HepG2 (cell line): ENCODE measurements around the gene RHBDF2. TPM values are rescaled to one million over a fixed set of nuclear protein-coding genes. Genes with fewer than 3 reads are reported as not detected.
A peak's percentile ranks its signal among the peaks of the same experiment; 100 is the strongest.

Source experiments
- ARNTL ChIP-seq: sonication (generic); formaldehyde crosslinking; IDR thresholded peaks from 2 replicates; pipeline ENCODE4 v1.4.0; 2020; ENCODE audit warnings: mild to moderate bottlenecking, missing genetic modification reagents
- ATAD3A ChIP-seq: sonication (generic); formaldehyde crosslinking; IDR thresholded peaks from 2 replicates; pipeline ENCODE4 v1.4.0; 2020; ENCODE audit warnings: missing genetic modification reagents
- ERF ChIP-seq: IDR thresholded peaks from 2 replicates; pipeline ENCODE4 v1.6.1; 2018; ENCODE audit warnings: missing biosample characterization, missing genetic modification reagents
- GATA4 ChIP-seq: sonication (generic); IDR thresholded peaks from 2 replicates; pipeline ENCODE4 v1.6.1; 2016; ENCODE audit warnings: antibody characterized with exemption, low read depth, borderline replicate concordance
- KAT7 ChIP-seq: IDR thresholded peaks from 2 replicates; pipeline ENCODE4 v1.6.1; 2018; ENCODE audit warnings: borderline replicate concordance, missing compliant biosample characterization
- KLF9 ChIP-seq: IDR thresholded peaks from 2 replicates; pipeline ENCODE4 v1.6.1; 2016; ENCODE audit warnings: low read depth
- MBD4 ChIP-seq: IDR thresholded peaks from 2 replicates; pipeline ENCODE4 v1.6.1; 2012; ENCODE audit warnings: low read length, inconsistent platforms, borderline replicate concordance
- NFIC ChIP-seq: IDR thresholded peaks from 2 replicates; pipeline ENCODE4 v1.6.1; 2012; ENCODE audit warnings: mild to moderate bottlenecking, low read length, inconsistent platforms
- RFX1 ChIP-seq: fragments of 450-650 bp; IDR thresholded peaks from 2 replicates; pipeline ENCODE4 v1.6.1; 2017
- THAP8 ChIP-seq: sonication (generic); formaldehyde crosslinking; IDR thresholded peaks from 2 replicates; pipeline ENCODE4 v1.5.1; 2020; ENCODE audit warnings: missing genetic modification reagents, mild to moderate bottlenecking, borderline replicate concordance
- UBTF ChIP-seq: sonication (generic); formaldehyde crosslinking; IDR thresholded peaks from 2 replicates; pipeline ENCODE4 v1.4.0; 2020; ENCODE audit warnings: mild to moderate bottlenecking, missing genetic modification reagents
- YY1 ChIP-seq: IDR thresholded peaks from 2 replicates; pipeline ENCODE4 v1.6.1; 2011; ENCODE audit warnings: low read length, low read depth, moderate library complexity, mild to moderate bottlenecking; ENCODE audit not compliant: insufficient read depth, insufficient replicate concordance
- ZBTB7B ChIP-seq: sonication (generic); formaldehyde crosslinking; IDR thresholded peaks from 2 replicates; pipeline ENCODE4 v1.4.0; 2020; ENCODE audit warnings: missing genetic modification reagents
- ZNF33B ChIP-seq: sonication (generic); formaldehyde crosslinking; IDR thresholded peaks from 2 replicates; pipeline ENCODE4 v1.5.1; 2020; ENCODE audit warnings: mild to moderate bottlenecking, missing genetic modification reagents
- ZNF446 ChIP-seq: sonication (generic); formaldehyde crosslinking; IDR thresholded peaks from 2 replicates; pipeline ENCODE4 v1.5.0; 2020; ENCODE audit warnings: mild to moderate bottlenecking, missing genetic modification reagents
- ZNF678 ChIP-seq: sonication (generic); formaldehyde crosslinking; IDR thresholded peaks from 2 replicates; pipeline ENCODE4 v1.4.0; 2020; ENCODE audit warnings: mild to moderate bottlenecking, missing genetic modification reagents
- ZNF749 ChIP-seq: sonication (generic); formaldehyde crosslinking; IDR thresholded peaks from 2 replicates; pipeline ENCODE4 v1.8.0; 2022; ENCODE audit warnings: mild to moderate bottlenecking, missing genetic modification reagents, moderate library complexity, borderline replicate concordance
- ZNF773 ChIP-seq: sonication (generic); formaldehyde crosslinking; IDR thresholded peaks from 2 replicates; pipeline ENCODE4 v1.4.0; 2020; ENCODE audit warnings: missing genetic modification reagents, borderline replicate concordance
- polyA plus RNA-seq, 8 experiments: library from polyadenylated mRNA; depleted of rRNA in 3 of 8; stranded (reverse) in 7 of 8; unstranded in 1 of 8; fragments of >200 nt; fragmentation: Illumina TruSeq in 4 of 8; extraction: Trizol in 4 of 8; gene quantifications; 2 replicates each; pipeline versions ENCODE4 v1.2.1 to v1.2.3, GENCODE V29; 2011 to 2016; ENCODE audit warnings: low read depth in 4 of 8, missing spikeins in 1 of 8, mixed read lengths in 1 of 8; ENCODE audit not compliant: insufficient read depth in 1 of 8
- total RNA-seq, 5 experiments: library from RNA; depleted of rRNA; stranded (reverse); fragments of >200 nt; fragmentation: Illumina TruSeq; extraction: Trizol; gene quantifications; 2 replicates each; pipeline ENCODE4 v1.2.3, GENCODE V29; 2016; ENCODE audit warnings: low read depth in 1 of 5
- TF ChIP-seq, protein P1 (sequence below): sonication (generic); formaldehyde crosslinking; IDR thresholded peaks from 2 replicates; pipeline ENCODE4 v1.8.0; 2022; ENCODE audit warnings: mild to moderate bottlenecking, missing genetic modification reagents, borderline replicate concordance
- TF ChIP-seq, protein P2 (sequence below): sonication (generic); formaldehyde crosslinking; IDR thresholded peaks from 2 replicates; pipeline ENCODE4 v1.4.0; 2020; ENCODE audit warnings: missing genetic modification reagents
- TF ChIP-seq, protein P3 (sequence below): sonication (generic); formaldehyde crosslinking; IDR thresholded peaks from 2 replicates; pipeline ENCODE4 v1.4.0; 2020; ENCODE audit warnings: mild to moderate bottlenecking, low read depth, missing genetic modification reagents

Gene RHBDF2
- total and polyA plus RNA-seq, 2 of the 13 experiments (the other 11 are each of a cell fraction or from before 2014, with no cell fraction given), result 7.8 to 24.2 TPM

GRCh38 chr17:76452660-76453430, 48.4 kb downstream of the RHBDF2 start, which contains the start of gene UBE2O (continued):
- TF ChIP-seq THAP8 (CRISPR knock-in tag), result no peak
- no peak for TF ChIP-seq KLF9 (CRISPR knock-in tag)
- TF ChIP-seq, protein P1, sequence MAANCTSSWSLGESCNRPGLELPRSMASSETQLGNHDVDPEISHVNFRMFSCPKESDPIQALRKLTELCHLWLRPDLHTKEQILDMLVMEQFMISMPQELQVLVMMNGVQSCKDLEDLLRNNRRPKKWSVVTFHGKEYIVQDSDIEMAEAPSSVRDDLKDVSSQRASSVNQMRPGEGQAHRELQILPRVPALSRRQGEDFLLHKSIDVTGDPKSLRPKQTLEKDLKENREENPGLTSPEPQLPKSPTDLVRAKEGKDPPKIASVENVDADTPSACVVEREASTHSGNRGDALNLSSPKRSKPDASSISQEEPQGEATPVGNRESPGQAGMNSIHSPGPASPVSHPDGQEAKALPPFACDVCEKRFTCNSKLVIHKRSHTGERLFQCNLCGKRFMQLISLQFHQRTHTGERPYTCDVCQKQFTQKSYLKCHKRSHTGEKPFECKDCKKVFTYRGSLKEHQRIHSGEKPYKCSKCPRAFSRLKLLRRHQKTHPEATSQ (CRISPR knock-in tag), result no peak
- TF ChIP-seq ZNF749 (CRISPR knock-in tag), result peak; percentile 79; the same call in 1 of the 2 replicates
- TF ChIP-seq KAT7 (CRISPR knock-in tag), result 0 out of 2 replicates have a peak, but pooled peaks have one; percentile 29
- 0 out of 2 replicates have a peak, but pooled peaks have one; percentile 41 for TF ChIP-seq ZNF773
- peak; percentile 95; the same call in 1 of the 2 replicates for TF ChIP-seq ZNF446 (CRISPR knock-in tag)
- no peak for TF ChIP-seq NFIC
- peak; percentile 95 for TF ChIP-seq YY1
- TF ChIP-seq MBD4, result no peak
- TF ChIP-seq ZNF678 (CRISPR knock-in tag), result 0 out of 2 replicates have a peak, but pooled peaks have one; percentile 12
- peak; percentile 88; the same call in 1 of the 2 replicates for TF ChIP-seq UBTF (CRISPR knock-in tag)
- TF ChIP-seq ATAD3A (CRISPR knock-in tag), result no peak
- peak; percentile 20; the same call in 1 of the 2 replicates for TF ChIP-seq ARNTL
- TF ChIP-seq RFX1, result peak; percentile 98
- TF ChIP-seq, protein P2, sequence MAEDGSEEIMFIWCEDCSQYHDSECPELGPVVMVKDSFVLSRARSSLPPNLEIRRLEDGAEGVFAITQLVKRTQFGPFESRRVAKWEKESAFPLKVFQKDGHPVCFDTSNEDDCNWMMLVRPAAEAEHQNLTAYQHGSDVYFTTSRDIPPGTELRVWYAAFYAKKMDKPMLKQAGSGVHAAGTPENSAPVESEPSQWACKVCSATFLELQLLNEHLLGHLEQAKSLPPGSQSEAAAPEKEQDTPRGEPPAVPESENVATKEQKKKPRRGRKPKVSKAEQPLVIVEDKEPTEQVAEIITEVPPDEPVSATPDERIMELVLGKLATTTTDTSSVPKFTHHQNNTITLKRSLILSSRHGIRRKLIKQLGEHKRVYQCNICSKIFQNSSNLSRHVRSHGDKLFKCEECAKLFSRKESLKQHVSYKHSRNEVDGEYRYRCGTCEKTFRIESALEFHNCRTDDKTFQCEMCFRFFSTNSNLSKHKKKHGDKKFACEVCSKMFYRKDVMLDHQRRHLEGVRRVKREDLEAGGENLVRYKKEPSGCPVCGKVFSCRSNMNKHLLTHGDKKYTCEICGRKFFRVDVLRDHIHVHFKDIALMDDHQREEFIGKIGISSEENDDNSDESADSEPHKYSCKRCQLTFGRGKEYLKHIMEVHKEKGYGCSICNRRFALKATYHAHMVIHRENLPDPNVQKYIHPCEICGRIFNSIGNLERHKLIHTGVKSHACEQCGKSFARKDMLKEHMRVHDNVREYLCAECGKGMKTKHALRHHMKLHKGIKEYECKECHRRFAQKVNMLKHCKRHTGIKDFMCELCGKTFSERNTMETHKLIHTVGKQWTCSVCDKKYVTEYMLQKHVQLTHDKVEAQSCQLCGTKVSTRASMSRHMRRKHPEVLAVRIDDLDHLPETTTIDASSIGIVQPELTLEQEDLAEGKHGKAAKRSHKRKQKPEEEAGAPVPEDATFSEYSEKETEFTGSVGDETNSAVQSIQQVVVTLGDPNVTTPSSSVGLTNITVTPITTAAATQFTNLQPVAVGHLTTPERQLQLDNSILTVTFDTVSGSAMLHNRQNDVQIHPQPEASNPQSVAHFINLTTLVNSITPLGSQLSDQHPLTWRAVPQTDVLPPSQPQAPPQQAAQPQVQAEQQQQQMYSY (CRISPR knock-in tag), result no peak
- TF ChIP-seq GATA4, result 0 out of 2 replicates have a peak, but pooled peaks have one; percentile 25
- 0 out of 2 replicates have a peak, but pooled peaks have one; percentile 60 for TF ChIP-seq ZNF33B
- no peak; the same call in 1 of the 2 replicates for TF ChIP-seq ERF (CRISPR knock-in tag)
- TF ChIP-seq, protein P3, sequence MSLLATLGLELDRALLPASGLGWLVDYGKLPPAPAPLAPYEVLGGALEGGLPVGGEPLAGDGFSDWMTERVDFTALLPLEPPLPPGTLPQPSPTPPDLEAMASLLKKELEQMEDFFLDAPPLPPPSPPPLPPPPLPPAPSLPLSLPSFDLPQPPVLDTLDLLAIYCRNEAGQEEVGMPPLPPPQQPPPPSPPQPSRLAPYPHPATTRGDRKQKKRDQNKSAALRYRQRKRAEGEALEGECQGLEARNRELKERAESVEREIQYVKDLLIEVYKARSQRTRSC, result no peak
- peak; percentile 21; the same call in 1 of the 2 replicates for TF ChIP-seq ZBTB7B (CRISPR knock-in tag)
